Neutrophil (primary cell): ENCODE results near the gene SLC30A10.
"Not testable (repeated sequence)": the region's sequence is repeated elsewhere in the genome, so short reads cannot be mapped to it uniquely, and the experiment has no call there.

Experiments used
- H3K27ac ChIP-seq: fragments of 200-600 bp; sonication (generic); 2 replicates; pipeline ENCODE4 v1.5.1; 2016; ENCODE audit warnings: mild to moderate bottlenecking, moderate library complexity
- H3K27me3 ChIP-seq: fragments of 200-600 bp; sonication (generic); 2 replicates; pipeline ENCODE4 v1.6.0; 2016; ENCODE audit warnings: mild to moderate bottlenecking
- H3K36me3 ChIP-seq: fragments of 200-600 bp; sonication (generic); 2 replicates; pipeline ENCODE4 v1.5.1; 2017
- H3K4me1 ChIP-seq, 2 experiments: fragments of 200-600 bp in 1 of 2; sonication (generic) in 1 of 2; 1 replicate in 1 of 2; 2 replicates in 1 of 2; pipeline versions ENCODE4 v1.5.1 to v1.6.1; 2013 to 2016; ENCODE audit warnings: low read depth in 1 of 2, low read length in 1 of 2, mild to moderate bottlenecking in 1 of 2, moderate library complexity in 1 of 2; ENCODE audit not compliant: control insufficient read depth in 1 of 2, insufficient read depth in 1 of 2
- H3K4me3 ChIP-seq, 2 experiments: fragments of 200-600 bp in 1 of 2; sonication (generic) in 1 of 2; 1 replicate in 1 of 2; 2 replicates in 1 of 2; pipeline ENCODE4 v1.5.1; 2013 to 2016; ENCODE audit warnings: low read depth in 1 of 2, low read length in 1 of 2, mild to moderate bottlenecking in 1 of 2, moderate library complexity in 1 of 2
- H3K9me3 ChIP-seq: fragments of 200-600 bp; sonication (generic); 2 replicates; pipeline ENCODE4 v1.5.1; 2016
- CTCF ChIP-seq: fragments of 200-600 bp; sonication (generic); IDR thresholded peaks from 2 replicates; pipeline ENCODE4 v1.5.1; 2016; ENCODE audit warnings: antibody characterized with exemption

SLC30A10 gene

GRCh38 chr1:219900882-219901281 is 27.5 kb downstream of the SLC30A10 start:
- no peaks in the 10 kb centered on the region for H3K27me3 ChIP-seq
- H3K27ac ChIP-seq: no peak overlapping the region
- H3K9me3 ChIP-seq: no peaks in the 10 kb centered on the region
- H3K36me3 ChIP-seq: no peaks in the 10 kb centered on the region
- no peak for TF ChIP-seq CTCF
- no peaks in the 10 kb centered on the region for H3K4me1 ChIP-seq
- H3K4me3 ChIP-seq: no peak overlapping the region

- no peak for TF ChIP-seq CTCF
These were observed 28.2 kb downstream of the SLC30A10 start for GRCh38 chr1:219900201-219900600.

GRCh38 chr1:219898375-219898774 is 30.0 kb downstream of the SLC30A10 start:
- Histone ChIP-seq H3K27ac (no peak overlapping the region), H3K9me3 (no peaks in the 10 kb centered on the region), H3K27me3 (no peaks in the 10 kb centered on the region), H3K4me1 (no peaks in the 10 kb centered on the region), H3K36me3 (no peaks in the 10 kb centered on the region), H3K4me3 (no peak overlapping the region)
- TF ChIP-seq CTCF: no peak

More at GRCh38 chr1:219900201-219900600, 28.2 kb downstream of the SLC30A10 start:
- Histone ChIP-seq H3K27ac (no peak overlapping the region), H3K4me1 (no peaks in the 10 kb centered on the region), H3K9me3 (no peaks in the 10 kb centered on the region), H3K36me3 (no peaks in the 10 kb centered on the region), H3K27me3 (no peaks in the 10 kb centered on the region), H3K4me3 (no peak overlapping the region)

GRCh38 chr1:219897914-219898313 is 30.4 kb downstream of the SLC30A10 start:
- no peaks in the 10 kb centered on the region for H3K9me3 ChIP-seq
- H3K4me1 ChIP-seq: no peaks in the 10 kb centered on the region
- no peak for TF ChIP-seq CTCF
- no peaks in the 10 kb centered on the region for H3K27me3 ChIP-seq
- no peaks in the 10 kb centered on the region for H3K36me3 ChIP-seq
- H3K4me3 ChIP-seq: no peak overlapping the region
- no peak overlapping the region for H3K27ac ChIP-seq

GRCh38 chr1:219892271-219892670 is 36.1 kb downstream of the SLC30A10 start:
- not testable (repeated sequence) for H3K9me3 ChIP-seq, H3K4me1 ChIP-seq, H3K27ac ChIP-seq, H3K27me3 ChIP-seq, H3K36me3 ChIP-seq, H3K4me3 ChIP-seq

- H3K9me3 ChIP-seq, H3K4me3 ChIP-seq, H3K27ac ChIP-seq, H3K36me3 ChIP-seq, H3K27me3 ChIP-seq, H3K4me1 ChIP-seq: not testable (repeated sequence)
These were observed 36.5 kb downstream of the SLC30A10 start for GRCh38 chr1:219891846-219892245.

GRCh38 chr1:219888667-219889066 is 39.7 kb downstream of the SLC30A10 start:
- not testable (repeated sequence) for H3K27ac ChIP-seq, H3K27me3 ChIP-seq, H3K9me3 ChIP-seq

More at GRCh38 chr1:219888667-219889066, 39.7 kb downstream of the SLC30A10 start:
- H3K36me3 ChIP-seq, H3K4me1 ChIP-seq, H3K4me3 ChIP-seq: not testable (repeated sequence)
